ENCODE data around the gene SOX18.

Gene SOX18

GRCh38 chr20:64037199-64037497 lies 12.3 kb downstream of the SOX18 start:
- no peak for DNase-seq

DNA sequence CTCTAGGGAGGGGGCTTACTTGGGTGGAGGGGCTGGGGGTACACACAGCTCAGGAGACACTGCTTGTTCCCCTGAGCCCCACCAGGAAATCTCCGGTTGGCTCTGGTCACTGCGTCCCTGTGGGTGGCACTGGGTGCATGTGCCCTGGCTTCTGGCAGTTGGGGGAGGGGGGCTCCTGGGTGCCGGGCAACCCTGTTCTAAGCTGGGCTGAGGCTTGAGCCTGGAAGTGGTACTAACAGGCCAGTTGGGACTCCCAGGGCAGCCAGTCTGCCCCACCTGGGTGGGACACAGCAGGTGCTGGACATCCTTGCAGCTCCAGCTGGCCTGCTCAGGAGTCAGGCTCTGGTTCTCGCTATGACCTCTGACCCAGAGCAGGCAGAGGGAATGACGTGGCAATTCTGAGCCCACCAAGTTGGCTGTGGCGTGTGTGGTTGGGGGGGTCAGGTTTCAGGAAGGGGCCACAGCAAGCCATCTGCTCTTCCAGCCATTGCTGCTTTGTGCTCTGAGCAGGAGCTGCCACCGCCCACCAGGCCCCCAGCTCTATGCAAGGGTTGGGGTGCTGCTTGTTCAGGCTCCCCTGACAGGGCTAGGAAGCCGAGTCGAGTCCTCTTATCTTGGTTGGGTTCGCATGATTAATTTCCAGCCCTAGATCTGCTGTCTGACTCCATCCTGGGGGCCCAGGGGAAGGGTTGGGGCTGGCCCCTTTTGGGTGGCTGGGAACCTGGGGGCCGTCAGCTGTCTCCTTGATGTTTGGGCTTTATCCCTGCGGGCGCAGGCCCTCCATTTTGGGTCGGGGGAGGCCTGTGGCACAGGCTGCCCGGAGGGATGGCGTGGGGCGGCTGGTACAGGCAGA lies 12.9 kb downstream of the SOX18 start:
- DNase-seq = no peak

DNA sequence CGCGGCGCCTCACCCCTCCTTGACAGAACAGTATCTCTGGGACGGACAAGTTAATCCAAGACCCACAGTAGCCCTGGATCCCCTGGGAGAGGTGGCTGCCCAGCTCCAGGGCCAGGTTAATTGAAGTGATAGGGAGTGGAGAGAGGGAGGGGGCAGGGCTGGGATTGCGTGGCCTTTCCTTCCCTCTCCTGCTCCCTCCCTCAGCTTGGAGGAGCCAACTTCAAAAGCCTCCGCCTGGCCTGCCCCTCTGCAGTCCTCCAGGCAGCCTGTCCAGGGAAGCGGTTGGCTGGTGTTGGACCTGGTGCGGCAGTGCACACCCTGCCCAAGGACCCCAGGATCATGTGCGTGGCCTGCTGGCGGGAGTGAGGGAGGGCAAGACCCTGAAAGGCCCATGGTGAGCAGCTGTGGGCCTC lies 13.5 kb downstream of the SOX18 start, which contains the start of gene C20orf204:
C20orf204 (plus strand) TSS at position 250 of the 413 bp plus-strand sequence; CDS start at position 392, 142 bp downstream.
- no peak for DNase-seq

- DNase-seq = no peak
Observed at GRCh38 chr20:64035066-64035932, 14.1 kb downstream of the SOX18 start.

DNA sequence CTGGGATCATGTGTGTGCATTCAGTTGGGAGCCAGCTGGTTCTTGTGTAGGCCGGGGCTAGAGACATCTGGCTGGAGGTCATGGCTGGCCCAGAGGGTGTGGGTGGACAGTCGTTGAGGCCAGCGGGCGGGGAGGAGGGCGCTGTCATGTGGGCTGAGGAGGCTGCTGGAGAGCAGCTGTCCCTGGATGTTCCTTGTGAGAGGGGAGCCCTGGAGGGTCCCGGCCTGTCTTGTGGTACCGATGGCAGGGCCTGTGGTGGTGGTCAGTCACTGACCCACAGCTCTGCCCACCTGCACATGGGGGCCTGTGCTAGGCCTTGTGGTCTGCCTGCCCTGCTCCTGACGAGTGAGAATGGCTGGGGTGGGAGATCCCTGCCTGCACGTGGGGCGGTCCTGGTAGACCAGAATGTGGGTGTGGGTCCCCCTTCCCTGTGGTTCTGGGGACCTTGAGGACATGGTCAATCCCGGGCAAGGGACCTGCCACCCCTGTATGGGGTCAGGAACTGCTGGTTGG lies 15.4 kb downstream of the SOX18 start:
- no peak for DNase-seq

- no peak for DNase-seq
Observed at GRCh38 chr20:64032706-64033624, 16.5 kb downstream of the SOX18 start.

GRCh38 chr20:64031822-64032314 lies 17.6 kb downstream of the SOX18 start:
- DNase-seq = no peak

DNA sequence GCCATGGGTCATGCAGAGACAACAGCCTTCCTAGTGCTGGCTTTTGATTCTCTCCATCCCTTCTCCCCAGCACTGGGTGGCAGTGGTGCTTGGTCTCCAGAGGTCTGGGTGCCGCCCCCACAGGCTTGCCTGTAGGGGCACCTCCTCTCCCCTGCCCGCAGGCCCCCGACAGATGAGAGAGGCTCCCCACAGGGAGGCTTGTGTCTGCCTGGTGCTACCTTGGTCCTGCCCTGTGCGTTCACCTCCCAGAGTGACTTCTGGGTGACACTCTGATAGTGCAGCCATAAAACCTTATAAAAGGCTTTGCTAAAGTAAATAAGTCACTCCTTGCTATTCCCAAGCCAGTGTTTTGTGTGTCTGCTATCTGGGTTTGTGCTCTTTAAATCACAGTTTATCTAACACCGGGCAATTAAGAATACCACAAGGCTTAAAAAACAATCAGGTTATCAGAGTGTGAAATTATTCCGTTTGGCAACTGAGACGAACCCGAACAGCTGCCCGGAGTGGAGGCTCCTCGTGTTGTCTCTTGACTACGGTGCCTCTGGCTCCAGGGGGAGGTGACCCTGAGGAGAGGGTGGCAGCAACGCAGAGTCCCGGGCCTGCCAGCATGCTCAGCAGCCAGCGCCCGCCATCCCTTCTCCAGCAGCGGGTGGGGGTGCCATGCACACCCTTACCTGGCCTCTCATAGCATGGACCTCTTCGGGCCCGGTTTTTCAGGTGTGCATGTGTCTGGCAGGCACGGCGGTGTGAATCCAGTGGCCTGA lies 18.9 kb downstream of the SOX18 start:
- no peak for DNase-seq

GRCh38 chr20:64029293-64030117 lies 19.9 kb downstream of the SOX18 start:
- DNase-seq = no peak

DNA sequence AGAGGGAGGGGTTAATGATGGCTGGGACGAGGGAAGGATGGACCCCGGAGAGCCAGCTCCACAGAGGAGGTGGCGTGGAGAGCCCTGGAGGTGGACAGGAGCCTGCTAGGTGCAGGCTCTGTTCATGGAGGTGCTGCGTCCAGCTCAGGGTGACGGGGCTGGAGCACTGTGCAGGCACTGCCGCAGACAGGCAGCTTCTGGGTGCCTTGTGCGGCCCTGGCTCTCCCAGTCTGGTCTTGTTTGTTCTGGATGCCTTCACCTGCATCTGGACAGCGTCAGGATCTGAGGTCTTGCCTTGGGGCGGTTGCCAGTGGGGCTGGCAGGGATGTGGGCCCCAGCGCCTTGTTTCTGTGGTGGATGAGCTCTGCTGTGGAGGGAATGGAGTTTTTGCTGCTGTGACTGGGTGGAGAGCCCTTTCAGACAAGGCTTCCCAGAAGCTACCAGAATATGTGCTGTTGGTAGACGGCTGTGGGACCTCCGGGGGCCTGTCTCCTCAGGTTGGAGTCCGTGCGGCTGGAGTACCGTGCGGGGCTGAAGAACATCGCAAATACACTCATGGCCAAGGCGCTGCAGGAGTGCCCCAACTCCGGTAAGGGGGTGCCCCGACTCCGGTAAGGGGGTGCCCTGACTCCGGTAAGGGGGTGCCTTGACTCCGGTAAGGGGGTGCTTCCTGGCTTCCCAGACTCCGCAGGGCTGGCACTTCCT lies 21.3 kb downstream of the SOX18 start:
- DNase-seq = no peak

DNA sequence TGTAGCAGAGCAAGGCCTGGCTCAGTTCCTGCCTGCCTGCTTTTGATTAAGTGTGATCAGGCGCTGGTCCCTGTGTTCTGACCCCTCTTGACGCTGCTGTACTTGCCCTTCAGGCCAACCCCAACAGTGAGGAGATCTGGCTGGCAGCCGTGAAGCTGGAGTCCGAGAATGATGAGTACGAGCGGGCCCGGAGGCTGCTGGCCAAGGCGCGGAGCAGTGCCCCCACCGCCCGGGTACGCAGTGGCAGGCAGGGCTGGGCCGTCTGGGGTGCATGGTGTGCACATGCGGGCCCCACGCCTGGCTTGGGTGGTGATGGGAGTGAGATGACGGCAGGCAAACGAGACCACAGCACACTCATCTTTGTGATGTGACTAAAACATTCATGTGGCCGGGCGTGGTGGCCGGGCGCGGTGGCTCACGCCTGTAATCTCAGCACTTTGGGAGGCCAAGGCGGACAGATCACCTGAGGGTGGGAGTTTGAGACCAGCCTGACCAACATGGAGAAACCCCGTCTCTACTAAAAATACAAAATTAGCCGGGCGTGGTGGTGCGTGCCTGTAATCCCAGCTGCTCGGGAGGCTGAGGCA lies 23.5 kb downstream of the SOX18 start:
- no peak for DNase-seq

- DNase-seq = no peak
Observed at GRCh38 chr20:64025101-64025825, 24.2 kb downstream of the SOX18 start.

DNA sequence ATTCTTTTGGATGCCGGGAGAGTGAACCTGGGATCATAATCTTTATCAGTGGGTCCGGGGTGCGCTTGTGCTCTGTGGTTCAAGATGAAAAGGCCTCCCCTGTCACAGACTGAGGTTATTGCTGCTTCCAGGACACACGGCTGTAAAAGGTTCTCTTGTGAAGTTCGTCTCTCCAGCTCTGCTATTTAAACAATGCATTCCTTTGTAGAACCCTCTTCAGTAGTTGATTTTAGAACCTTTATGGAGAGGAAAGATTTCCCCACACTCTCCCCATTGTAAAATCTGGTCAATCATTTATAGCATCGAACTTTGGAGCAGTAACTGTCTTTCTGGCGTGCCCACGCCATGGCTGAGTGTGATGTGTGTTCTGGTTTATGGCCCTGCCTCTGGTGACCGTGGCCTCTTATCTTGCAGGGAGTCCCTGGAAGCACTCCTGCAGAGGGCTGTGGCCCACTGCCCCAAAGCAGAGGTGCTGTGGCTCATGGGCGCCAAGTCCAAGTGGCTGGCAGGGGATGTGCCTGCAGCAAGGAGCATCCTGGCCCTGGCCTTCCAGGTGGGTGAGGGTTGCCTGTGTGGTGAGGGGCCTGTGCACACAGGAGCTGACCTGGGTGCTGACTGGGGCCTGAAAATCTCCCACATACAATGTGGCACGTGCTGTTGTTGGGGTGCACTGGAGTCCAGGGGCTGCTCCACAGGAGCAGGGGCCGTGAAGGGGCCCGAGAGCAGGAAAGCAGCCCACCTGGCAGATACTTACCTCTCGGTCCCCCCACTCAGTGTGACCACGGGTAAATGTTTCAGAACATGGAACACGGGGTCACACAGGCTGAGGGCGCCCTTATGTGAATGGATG lies 25.1 kb downstream of the SOX18 start:
- no peak for DNase-seq

GRCh38 chr20:64023361-64024140 lies 25.9 kb downstream of the SOX18 start:
- no peak for DNase-seq

DNA sequence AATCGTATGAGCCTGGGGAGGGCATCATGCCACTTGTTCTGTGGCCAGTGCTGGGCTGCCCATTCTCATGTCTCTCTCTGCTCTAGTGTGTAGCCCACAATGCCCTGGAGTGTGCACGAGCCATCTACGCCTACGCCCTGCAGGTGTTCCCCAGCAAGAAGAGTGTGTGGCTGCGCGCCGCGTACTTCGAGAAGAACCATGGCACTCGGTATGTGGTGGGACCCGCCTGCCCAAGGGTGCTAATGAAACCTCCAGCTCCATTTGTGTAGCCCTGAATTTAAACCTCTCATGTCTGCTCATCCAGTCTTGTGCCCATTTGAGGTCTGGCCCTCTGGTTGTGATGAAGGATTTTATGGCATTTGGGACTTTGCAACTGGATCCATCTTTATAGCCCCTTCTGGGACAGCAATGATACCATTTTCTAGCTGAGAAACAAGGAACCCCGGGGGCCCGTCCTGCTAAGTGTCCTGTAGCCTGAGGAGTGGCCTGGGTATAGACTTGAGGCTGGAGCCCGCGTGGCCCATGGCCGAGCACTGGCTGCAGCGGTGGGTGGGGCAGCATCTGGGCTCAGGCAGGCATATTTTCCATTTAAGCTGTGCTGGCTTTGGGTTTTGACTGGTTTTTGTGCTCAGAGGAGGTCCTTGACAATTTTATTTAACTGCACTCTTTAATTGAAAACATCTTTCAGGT lies 26.6 kb downstream of the SOX18 start:
- no peak for DNase-seq
